ENCODE results near the gene ZFYVE9.
A peak's percentile ranks its signal among the peaks of the same experiment; 100 is the strongest.

Gene ZFYVE9

DNA sequence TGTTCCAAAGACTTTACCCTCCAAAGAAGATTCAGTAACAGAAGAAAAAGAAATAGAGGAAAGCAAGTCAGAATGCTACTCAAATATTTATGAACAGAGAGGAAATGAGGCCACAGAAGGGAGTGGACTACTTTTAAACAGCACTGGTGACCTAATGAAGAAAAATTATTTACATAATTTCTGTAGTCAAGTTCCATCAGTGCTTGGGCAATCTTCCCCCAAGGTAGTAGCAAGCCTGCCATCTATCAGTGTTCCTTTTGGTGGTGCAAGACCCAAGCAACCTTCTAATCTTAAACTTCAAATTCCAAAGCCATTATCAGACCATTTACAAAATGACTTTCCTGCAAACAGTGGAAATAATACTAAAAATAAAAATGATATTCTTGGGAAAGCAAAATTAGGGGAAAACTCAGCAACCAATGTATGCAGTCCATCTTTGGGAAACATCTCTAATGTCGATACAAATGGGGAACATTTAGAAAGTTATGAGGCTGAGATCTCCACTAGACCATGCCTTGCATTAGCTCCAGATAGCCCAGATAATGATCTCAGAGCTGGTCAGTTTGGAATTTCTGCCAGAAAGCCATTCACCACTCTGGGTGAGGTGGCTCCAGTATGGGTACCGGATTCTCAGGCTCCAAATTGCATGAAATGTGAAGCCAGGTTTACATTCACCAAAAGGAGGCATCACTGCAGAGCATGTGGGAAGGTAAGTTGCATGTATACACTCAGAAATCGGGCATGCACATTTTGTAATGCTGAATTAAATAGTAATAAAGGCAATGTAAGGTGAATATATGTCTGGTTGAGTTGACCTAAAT lies 97.2 kb downstream of the ZFYVE9 start:
- DNase-seq (ENCODE audit: low read depth in 2 of 3, low spot score in 1 of 3) = no peak

DNA sequence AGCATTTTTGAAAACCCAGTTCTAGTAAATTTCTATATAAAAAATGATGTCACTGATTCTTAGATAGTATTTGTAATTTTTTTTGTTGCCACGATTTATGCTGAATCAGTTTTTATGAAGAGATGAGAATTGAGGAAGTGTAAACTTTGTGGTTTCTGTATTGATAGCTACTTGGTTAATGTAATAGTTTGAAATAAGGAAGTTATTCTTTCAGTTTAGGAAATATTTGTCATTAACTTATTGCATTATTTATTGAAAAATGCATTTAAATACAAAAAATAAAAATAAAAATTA lies 97.8 kb downstream of the ZFYVE9 start:
- DNase-seq (ENCODE audit: low read depth in 2 of 3, low spot score in 1 of 3) = no peak

DNA sequence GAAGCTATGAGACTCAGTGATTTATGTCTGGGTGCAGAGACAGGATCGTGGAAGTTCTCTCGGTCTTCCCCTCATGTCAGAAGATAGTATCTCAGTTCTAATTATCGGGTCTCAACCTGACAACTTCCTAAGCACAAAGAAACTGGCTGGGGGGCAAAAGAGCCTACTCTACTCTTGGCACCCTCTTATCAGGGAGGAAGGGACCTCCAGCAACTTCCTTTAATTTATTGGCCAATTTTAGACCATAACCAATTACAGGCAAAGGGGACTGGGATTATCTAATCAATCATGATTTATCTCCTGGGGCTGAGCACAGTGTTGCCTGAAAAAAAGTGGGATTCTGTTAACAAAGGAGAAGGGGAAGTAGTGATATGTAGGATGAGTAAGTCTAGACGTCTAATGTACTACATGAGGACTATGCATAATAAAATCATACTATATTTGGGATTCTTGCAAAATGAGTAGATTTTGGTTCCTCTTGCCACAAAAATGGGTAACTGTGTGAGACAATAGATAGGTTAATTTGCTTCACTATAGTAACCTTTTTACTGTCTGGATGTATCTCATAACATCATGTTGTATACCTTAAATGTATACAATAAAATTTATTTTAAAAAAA lies 98.8 kb downstream of the ZFYVE9 start:
- no peak for DNase-seq (ENCODE audit: low read depth in 2 of 3, low spot score in 1 of 3)

DNA sequence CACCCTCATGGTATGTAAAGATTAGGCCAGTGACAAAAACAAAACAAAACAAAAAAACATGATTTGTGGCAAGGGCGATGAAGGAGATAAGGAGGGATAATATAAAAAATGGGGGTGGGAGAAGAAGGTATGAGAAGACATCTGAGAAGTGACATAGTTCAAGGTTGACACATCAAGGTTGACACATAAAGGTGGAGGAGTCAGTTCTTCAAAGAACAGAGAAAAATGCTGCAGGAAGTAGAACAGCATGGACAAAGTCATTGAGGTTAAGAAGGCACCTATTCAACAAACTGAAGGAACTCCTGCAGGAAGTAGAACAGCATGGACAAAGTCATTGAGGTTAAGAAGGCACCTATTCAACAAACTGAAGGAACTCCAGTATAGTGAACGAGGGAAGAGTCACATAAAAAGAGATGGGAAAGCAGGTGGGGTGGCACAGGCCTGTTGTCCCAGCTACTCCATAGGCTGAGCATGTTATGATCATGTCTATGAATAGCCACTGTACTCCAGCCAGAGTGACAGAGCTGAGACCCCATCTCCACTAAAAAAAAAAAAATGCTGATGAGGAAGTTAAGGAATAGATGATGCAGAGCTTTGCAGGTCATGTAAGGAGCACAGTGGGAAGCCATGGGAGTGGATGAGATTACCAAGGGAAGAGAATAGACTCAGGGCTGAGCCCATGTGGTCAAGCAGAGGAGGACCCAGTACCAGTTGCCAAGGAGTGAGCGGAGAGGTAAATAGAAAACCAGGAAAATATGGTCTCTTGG lies 101.5 kb downstream of the ZFYVE9 start:
- no peak for DNase-seq (ENCODE audit: low read depth in 2 of 3, low spot score in 1 of 3)

DNA sequence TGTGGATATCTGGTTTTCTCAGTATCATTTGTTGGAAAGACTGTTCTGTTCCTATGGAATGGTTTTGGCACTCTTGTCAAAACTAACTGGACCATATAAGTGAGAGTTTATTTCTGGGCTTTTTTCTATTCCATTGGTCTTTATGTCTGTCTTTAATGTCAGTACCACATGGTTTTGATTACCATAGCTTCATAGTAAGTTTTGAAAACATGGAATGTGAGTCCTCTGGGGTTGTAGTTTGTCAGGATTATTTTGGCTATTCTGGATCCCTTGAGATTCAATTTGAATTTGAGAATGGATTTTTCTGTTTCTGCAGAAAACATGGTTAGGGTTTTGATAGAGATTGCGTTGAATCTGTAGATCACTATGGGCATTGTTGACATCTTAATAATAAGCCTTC lies 107.9 kb downstream of the ZFYVE9 start:
- no peak for DNase-seq (ENCODE audit: low read depth in 2 of 3, low spot score in 1 of 3)

DNA sequence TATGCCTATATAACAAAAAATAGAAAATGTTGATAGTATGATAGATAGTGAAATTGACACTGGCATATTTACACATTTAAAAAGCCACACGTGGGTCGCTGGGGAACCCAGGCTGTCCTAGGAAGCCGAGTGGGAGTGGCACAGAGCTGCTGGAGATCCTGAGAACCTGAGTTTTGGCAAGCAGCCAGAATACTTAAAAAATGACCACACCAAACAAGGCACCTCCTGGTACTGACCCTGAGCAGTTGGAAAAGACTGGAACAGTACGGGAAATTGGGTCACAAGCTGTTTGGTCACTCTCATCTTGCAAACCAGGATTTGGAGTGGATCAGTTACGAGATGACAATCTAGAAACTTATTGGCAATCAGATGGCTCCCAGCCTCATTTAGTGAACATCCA lies 111.5 kb downstream of the ZFYVE9 start:
- no peak for DNase-seq (ENCODE audit: low read depth in 2 of 3, low spot score in 1 of 3)

DNA sequence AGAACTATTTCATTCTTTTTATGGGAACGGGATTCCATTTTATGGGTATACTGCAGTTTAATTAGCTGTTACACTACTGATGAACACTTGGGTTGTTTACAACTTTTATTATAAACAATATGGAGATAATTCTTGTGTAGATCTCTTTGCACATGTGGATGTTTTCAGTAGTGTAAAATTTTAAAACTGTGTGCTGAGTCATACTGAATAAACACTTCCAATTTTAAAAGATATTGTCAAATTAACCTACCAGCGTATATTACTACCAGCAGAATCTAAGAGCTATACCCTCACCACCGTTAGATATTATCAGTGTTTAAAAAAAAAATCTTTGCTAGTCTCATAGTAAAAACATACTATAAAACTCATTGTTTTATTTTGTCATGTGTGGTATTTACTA lies 118.0 kb downstream of the ZFYVE9 start:
- DNase-seq (ENCODE audit: low read depth in 2 of 3, low spot score in 1 of 3) = no peak

DNA sequence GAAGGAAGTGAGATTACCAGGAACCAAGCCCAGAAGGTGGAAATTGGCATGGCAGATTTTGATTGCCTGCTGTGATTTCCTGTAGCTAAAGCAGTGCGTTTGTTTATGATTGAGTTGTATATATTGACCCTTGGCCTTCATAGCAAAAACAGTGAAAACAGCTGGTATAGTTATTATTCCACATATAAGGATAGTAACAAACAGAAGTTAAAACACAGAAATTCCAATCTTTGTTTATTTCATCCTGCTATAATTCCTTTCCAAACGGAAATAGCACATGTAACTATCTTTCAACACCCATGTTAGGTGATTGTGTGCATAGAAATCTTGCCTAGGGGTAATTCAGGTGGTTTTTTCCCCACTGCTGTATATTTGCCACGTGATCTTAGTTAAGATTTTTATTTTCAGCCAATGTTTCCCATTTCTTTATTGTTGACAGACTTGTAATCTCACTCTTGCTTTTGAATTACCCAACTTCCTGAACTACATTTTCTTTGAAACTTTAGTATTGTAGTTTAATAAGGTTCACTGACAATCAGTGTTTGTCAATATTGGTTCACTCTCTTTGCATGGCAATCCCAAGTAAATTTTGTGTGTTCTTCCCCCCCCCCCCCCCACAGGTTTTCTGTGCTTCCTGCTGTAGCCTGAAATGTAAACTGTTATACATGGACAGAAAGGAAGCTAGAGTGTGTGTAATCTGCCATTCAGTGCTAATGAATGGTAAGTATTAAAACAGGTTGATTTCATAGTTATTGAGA lies 121.4 kb downstream of the ZFYVE9 start:
- DNase-seq (ENCODE audit: low read depth in 2 of 3, low spot score in 1 of 3) = no peak

DNA sequence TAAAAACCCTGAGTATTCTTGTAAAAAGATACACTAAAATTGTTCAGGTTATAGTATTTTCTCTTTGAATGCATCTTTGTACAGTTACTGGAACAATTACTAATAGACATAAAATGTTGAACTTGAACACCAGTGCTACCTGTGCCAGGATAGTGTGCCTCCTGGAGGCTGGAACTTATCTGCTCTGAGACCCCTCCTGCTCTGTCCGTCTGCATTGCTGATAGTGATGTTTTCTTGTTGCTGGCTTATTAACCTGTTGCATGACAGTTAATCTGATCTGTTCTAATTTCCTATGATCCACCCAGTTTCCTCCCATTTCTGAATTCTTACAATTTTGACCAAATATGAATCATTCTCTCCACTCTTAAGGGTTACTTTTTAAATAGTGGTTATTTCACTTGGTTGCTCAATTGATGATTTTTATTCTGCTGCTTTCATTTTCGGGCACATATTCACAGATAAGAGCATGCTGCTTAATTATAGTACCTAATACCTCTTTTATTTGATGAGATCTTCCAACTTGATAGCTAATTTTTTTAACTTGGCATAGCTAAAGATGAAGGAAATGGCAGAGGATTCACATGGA lies 122.7 kb downstream of the ZFYVE9 start:
- DNase-seq (ENCODE audit: low read depth in 2 of 3, low spot score in 1 of 3) = no peak

DNA sequence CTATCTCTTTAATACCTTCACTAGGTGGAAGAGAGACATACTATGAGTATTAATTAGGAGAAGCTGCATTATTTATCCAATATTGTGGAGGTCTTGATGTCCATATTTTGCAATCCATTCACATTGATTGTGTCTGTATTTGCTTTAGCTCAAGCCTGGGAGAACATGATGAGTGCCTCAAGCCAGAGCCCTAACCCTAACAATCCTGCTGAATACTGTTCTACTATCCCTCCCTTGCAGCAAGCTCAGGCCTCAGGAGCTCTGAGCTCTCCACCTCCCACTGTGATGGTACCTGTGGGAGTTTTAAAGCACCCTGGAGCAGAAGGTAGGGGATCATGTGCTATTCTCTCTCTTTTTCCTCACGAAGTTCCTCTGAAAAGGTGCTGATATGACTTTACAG lies 124.6 kb downstream of the ZFYVE9 start:
- no peak for DNase-seq (ENCODE audit: low read depth in 2 of 3, low spot score in 1 of 3)

DNA sequence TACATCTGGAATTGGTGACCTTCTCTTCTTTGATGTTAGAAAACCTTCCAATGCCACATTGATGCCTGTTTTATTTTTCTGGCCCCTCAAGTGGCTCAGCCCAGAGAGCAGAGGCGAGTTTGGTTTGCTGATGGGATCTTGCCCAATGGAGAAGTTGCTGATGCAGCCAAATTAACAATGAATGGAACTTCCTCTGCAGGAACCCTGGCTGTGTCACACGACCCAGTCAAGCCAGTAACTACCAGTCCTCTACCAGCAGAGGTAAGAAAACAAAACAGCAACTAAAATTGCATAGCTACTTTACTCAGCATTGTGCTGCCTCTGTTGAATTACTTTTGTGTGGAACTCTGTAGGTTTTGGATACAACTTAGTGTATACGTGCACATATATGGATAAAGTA lies 126.5 kb downstream of the ZFYVE9 start:
- no peak for DNase-seq (ENCODE audit: low read depth in 2 of 3, low spot score in 1 of 3)

DNA sequence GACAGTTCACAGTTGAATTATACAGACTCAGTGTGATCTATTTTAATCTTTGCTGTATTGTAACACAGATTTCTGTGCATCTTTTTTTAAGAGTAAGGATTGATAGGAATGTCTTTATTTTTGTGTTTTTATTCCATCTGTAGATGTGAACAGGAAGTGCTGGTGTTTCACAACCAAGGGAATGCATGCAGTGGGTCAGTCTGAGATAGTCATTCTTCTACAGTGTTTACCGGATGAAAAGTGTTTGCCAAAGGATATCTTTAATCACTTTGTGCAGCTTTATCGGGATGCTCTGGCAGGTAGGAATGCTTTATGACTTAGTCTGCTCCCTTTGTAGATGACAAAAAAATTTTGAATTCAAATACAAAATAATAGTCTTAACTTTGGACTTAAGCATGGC lies 139.6 kb downstream of the ZFYVE9 start:
- DNase-seq (ENCODE audit: low read depth in 2 of 3, low spot score in 1 of 3) = no peak

DNA sequence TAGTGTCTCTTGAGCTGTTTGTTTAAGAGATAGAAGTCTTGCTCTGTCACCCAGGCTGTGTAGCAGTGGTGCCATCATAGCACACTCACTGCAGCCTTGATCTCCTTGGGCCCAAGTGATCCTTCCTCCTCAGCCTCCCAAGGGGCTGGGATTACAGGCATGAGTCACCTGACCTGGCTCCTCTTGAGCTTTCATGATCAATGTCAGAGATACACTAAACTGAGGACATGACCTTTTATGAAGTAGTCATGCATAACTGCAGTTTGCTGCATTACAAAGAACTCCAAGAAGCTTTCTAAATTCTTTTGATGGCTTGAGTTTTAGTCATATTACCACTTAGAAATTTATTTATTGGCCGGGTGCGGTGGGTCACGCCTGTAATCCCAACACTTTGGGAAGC lies 146.4 kb downstream of the ZFYVE9 start:
- no peak for DNase-seq (ENCODE audit: low read depth in 2 of 3, low spot score in 1 of 3)

DNA sequence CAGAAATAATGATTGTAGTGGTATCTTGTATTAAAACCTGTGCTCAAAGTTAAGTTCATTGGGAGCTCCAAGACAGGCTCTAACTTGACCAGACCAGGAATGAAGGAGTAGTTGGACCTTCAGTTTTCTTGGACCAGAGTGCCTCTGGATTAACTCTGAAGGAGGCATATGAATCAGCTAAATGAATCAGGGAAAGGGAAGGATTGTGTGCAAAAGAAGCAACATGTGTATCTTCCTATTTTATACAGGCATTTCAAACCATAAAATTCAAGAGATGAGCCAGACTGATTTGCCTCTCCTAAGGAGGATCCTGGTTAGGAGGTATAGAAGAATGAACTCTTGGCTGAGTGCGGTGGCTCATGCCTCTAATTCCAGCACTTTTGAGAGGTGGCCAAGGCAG lies 152.7 kb downstream of the ZFYVE9 start:
- no peak for DNase-seq (ENCODE audit: low read depth in 2 of 3, low spot score in 1 of 3)

DNA sequence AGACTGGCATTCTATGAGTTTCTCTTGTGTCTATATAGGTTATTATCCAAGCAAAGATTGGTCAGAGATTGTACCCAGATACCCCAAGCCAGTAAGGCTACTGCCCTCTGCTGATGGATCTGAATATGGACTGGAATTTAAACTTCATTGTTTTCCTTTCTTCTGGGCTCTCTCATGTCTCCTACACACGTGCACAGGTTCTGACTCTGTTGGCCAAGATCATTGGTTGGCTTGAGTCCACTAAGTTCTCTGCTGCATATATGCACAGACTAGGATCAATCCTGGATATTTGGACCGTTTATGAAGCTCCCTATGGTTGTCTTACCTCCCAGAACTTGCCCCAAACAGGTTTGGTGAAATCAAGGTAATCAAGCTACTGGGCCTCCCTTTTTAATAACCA lies 154.5 kb downstream of the ZFYVE9 start:
- peak in 1 of 3 donors; percentile 13 for DNase-seq (ENCODE audit: low read depth in 2 of 3, low spot score in 1 of 3)

DNA sequence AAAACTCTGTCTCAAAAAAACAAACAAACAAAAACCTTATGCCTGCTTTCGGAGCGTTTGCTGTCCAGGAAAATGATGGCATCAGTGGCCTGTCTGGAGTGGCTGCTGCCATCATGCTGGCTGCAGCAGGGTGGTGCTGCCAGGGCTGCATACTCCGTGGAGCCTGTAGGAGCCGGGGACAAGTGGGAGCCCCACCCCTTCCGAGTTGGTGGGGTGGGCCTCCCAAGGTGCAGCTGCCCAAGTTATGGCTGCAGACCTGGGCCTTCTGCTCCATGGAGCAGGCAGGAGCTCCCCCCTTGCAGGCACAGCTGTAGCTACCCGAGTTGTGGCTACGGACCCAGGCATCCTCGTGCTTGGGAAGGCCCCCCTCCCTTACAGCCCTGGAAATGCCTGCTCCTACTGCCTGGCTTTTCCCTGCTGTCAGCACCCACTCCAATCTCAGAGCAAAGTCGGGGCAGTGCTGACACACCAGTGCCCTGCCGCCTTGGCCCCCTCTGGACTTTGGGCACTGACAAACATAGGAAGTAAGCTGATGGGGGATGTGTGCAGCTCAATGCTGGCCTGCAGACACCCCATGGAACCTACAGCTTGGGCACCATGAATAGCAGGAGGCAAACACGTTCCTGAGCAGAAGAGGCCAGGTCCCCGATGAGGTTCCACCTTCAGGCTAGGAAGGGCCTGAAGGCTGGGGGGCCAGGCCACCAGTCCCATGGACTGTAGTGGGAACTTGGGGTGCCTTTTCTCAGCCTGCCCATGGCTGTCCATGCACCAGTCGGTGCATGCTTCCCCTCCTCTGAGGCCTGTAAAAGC lies 163.7 kb downstream of the ZFYVE9 start:
- no peak for DNase-seq (ENCODE audit: low read depth in 2 of 3, low spot score in 1 of 3)

DNA sequence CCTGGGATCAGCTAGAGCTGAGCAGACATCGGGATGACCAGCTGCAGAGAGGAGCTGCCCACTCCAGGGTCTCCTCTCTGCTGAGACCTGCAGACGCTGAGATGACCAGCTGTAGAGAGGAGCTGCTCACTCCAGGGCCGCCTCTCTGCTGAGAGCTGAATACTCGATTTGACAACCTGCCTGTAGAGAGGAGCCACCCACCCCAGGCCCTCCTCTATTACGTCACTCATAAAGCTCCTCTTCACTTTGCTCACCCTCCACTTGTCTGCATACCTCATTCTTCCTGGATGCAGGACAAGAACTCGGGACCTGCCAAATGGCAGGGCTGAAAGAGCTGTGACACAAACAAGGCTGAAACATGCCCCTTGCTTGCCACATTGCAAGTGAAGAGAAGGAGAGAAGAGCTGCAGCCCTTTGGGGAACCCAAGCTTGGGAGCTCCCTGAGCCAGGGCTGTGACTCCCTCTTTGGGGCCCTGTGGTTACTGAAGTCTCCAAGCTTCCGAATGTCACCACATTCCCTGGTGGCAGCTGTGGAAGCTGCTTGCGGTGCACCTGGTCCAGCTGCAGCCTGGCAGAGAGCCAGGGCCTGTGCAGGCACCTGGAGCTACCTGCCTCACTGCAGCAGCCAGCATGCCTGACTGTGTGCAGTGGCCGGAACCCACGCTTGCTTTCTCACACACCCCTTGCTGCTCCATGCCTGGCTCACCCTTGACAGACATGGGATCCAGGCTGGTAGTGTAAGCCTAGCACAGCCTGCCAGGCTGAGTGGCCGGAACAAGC lies 164.5 kb downstream of the ZFYVE9 start:
- no peak for DNase-seq (ENCODE audit: low read depth in 2 of 3, low spot score in 1 of 3)

DNA sequence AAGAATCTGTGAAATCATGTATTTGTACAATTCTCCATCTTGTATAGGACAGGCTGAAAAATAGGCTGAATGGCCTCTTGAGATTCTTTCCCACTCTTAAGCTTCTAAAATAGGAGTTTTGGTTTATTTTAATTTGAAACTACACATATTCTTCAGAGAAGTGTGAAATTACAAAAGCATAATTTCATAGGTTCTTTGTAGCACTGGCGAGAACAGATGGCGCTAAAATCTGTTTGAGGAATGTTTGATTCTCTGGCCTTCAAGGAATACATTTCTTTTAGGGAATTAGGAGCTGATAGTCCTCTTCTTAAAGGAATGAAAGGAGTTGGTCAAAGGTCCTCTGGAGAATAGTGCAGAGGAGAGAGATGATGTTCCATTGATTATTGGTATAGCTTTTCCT lies 179.2 kb downstream of the ZFYVE9 start:
- DNase-seq (ENCODE audit: low read depth in 2 of 3, low spot score in 1 of 3) = no peak

DNA sequence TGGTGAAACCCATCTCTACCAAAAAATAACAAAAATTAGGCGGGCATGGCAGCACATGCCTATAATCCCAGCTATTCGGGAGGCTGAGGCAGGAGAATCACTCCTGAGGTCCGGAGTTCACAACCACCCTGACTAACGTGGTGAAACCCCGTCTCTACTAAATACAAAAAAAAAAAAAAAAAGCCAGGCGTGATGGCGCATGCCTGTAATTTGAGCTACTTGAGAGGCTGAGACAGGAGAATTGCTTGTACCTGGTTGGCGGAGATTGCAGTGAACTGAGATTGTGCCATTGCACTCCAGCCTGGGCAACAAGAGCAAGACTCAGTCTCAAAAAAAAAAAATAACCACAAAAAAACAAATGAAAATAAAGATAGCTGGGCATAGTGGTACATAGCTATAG lies 181.8 kb downstream of the ZFYVE9 start:
- no peak for DNase-seq (ENCODE audit: low read depth in 2 of 3, low spot score in 1 of 3)

DNA sequence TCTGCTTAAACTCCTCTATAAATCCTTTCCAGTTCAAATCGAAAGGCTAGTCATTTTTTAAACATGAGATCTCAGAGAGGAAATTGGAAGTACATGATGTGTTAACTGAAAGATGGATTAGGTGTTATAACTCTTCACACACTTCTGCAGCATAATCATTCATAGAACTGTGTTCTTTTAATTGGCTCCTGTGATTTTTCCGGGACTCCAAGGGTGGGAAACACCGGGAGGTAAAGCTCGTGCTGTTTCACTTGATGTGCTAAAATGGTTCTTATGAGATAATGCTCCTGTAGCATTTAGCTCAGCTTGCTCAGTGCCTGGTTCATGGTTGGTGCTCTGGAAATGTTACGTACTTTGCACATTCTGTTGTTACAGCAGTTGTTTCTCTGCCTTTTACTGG lies 183.9 kb downstream of the ZFYVE9 start:
- DNase-seq (ENCODE audit: low read depth in 2 of 3, low spot score in 1 of 3) = no peak

Measured in stimulated activated CD4-positive, alpha-beta T cell treated with anti-CD3 and anti-CD28 coated beads, Interleukin-12 subunit alpha, Interleukin-12 subunit beta, amount 100 ng/mL, for 48 hours (primary cell).